IMR-90 (cell line): ENCODE data around the gene MICAL3. TPM values are rescaled to one million over a fixed set of nuclear protein-coding genes. Genes with fewer than 3 reads are reported as not detected.

Experiments used
- ATAC-seq: fragments of 200-7000 bp; cut with Tn5 transposase; 2 replicates; pipeline ENCODE4 v1.9.1; 2020; ENCODE audit warnings: low read depth, mild to moderate bottlenecking, moderate library complexity
- BruUV-seq: library from RNA; stranded (reverse); fragments of 400-500 nt; replicated peaks from 2 replicates; lab custom pipeline; 2021; lab: Mats Ljungman, UMichigan
- CTCF ChIA-PET: fragments of 300-600 bp; formaldehyde crosslinking; extraction: SDS; loops from one replicate; lab custom pipeline; 2021; ENCODE audit warnings: antibody characterized with exemption; lab: Yijun Ruan, JAX
- POLR2A ChIA-PET: fragments of 300-600 bp; sonication (Branson Sonifier 250); formaldehyde crosslinking; loops from one replicate; lab custom pipeline; 2022; ENCODE audit warnings: antibody characterized with exemption; ENCODE audit not compliant: unreplicated experiment; lab: Charles Lee
- DNase-seq: peaks from one replicate; pipeline ENCODE4 v3.0.0; 2013
- H2AFZ ChIP-seq: replicated peaks from 2 replicates; pipeline ENCODE3; 2013; ENCODE audit warnings: low read length, mild to moderate bottlenecking; ENCODE audit not compliant: poor library complexity
- H2AK5ac ChIP-seq: 2 replicates; pipeline ENCODE4 v1.6.1; 2013; ENCODE audit warnings: low read depth, low read length, inconsistent platforms
- H2AK9ac ChIP-seq: replicated peaks from 2 replicates; pipeline ENCODE3; 2013; ENCODE audit warnings: mild to moderate bottlenecking, low read depth, low read length, moderate library complexity; ENCODE audit not compliant: poor library complexity
- H2BK120ac ChIP-seq: 2 replicates; pipeline ENCODE4 v1.6.1; 2013; ENCODE audit warnings: low read depth, low read length, inconsistent platforms
- H2BK15ac ChIP-seq: 3 replicates; pipeline ENCODE4 v1.6.1; 2013; ENCODE audit warnings: low read depth, low read length, inconsistent platforms
- H2BK20ac ChIP-seq: 2 replicates; pipeline ENCODE4 v1.6.1; 2013; ENCODE audit warnings: low read depth, mild to moderate bottlenecking, inconsistent platforms, low read length, moderate library complexity
- H2BK5ac ChIP-seq: 2 replicates; pipeline ENCODE4 v1.6.1; 2013; ENCODE audit warnings: mild to moderate bottlenecking, low read depth, low read length, inconsistent platforms; ENCODE audit not compliant: poor library complexity, severe bottlenecking
- H3K14ac ChIP-seq: replicated peaks from 2 replicates; pipeline ENCODE4 v1.6.1; 2013; ENCODE audit warnings: low read depth, low read length, inconsistent platforms
- H3K18ac ChIP-seq: 2 replicates; pipeline ENCODE4 v1.6.1; 2013; ENCODE audit warnings: low read depth, low read length, control low read depth
- H3K23ac ChIP-seq: 2 replicates; pipeline ENCODE4 v1.6.1; 2013; ENCODE audit warnings: low read depth, low read length, inconsistent platforms
- H3K27ac ChIP-seq: 2 replicates; pipeline ENCODE4 v1.5.1; 2013; ENCODE audit warnings: mild to moderate bottlenecking, control low read depth, low read length; ENCODE audit not compliant: insufficient read depth
- H3K27me3 ChIP-seq: 2 replicates; pipeline ENCODE4 v1.6.1; 2013; ENCODE audit warnings: low read length; ENCODE audit not compliant: control insufficient read depth, insufficient read depth
- H3K36me3 ChIP-seq: 2 replicates; pipeline ENCODE4 v1.6.1; 2013; ENCODE audit warnings: low read length, mixed read lengths; ENCODE audit not compliant: control insufficient read depth, insufficient read depth
- H3K4ac ChIP-seq: 2 replicates; pipeline ENCODE4 v1.6.1; 2013; ENCODE audit warnings: low read depth, low read length, inconsistent platforms
- H3K4me1 ChIP-seq: 2 replicates; pipeline ENCODE4 v1.6.1; 2013; ENCODE audit warnings: low read length, mixed read lengths; ENCODE audit not compliant: control insufficient read depth, insufficient read depth
- H3K4me2 ChIP-seq: 2 replicates; pipeline ENCODE4 v1.6.1; 2013; ENCODE audit warnings: low read depth, mild to moderate bottlenecking, control low read depth, low read length, moderate library complexity
- H3K4me3 ChIP-seq: 2 replicates; pipeline ENCODE4 v1.5.1; 2013; ENCODE audit warnings: low read depth, mild to moderate bottlenecking, control low read depth, low read length, moderate library complexity; ENCODE audit not compliant: insufficient read depth
- H3K56ac ChIP-seq: 2 replicates; pipeline ENCODE4 v1.6.1; 2013; ENCODE audit warnings: low read length, inconsistent platforms; ENCODE audit not compliant: insufficient read depth; ENCODE audit errors: extremely low read depth
- H3K79me1 ChIP-seq, 2 experiments: 2 replicates each; pipeline ENCODE4 v1.6.1; 2013; ENCODE audit warnings: low read length in 2 of 2, inconsistent platforms in 1 of 2, low read depth in 1 of 2
- H3K9ac ChIP-seq: 2 replicates; pipeline ENCODE4 v1.6.1; 2013; ENCODE audit warnings: low read depth, low read length, control low read depth
- H3K9me1 ChIP-seq: 2 replicates; pipeline ENCODE4 v1.6.1; 2013; ENCODE audit warnings: low read length, inconsistent platforms; ENCODE audit not compliant: insufficient read depth
- H3K9me3 ChIP-seq: 2 replicates; pipeline ENCODE4 v1.6.1; 2013; ENCODE audit warnings: low read length; ENCODE audit not compliant: control insufficient read depth, insufficient read depth
- H4K20me1 ChIP-seq: 2 replicates; pipeline ENCODE4 v1.6.1; 2013; ENCODE audit warnings: low read length, inconsistent platforms; ENCODE audit not compliant: insufficient read depth
- H4K5ac ChIP-seq: 2 replicates; pipeline ENCODE4 v1.6.1; 2013; ENCODE audit warnings: mild to moderate bottlenecking, low read depth, low read length, control low read depth
- H4K8ac ChIP-seq, 2 experiments: 2 replicates each; pipeline ENCODE4 v1.6.1; 2013; ENCODE audit warnings: low read depth in 2 of 2, low read length in 2 of 2, control low read depth in 1 of 2, inconsistent platforms in 1 of 2
- H4K91ac ChIP-seq: 2 replicates; pipeline ENCODE4 v1.6.1; 2013; ENCODE audit warnings: low read depth, low read length, inconsistent platforms; ENCODE audit not compliant: insufficient read depth
- BHLHE40 ChIP-seq: fragments of 150-350 bp; IDR thresholded peaks from 2 replicates; pipeline ENCODE4 v1.6.1; 2016; ENCODE audit warnings: mild to moderate bottlenecking, low read depth, low read length
- CEBPB ChIP-seq: IDR thresholded peaks from 2 replicates; pipeline ENCODE4 v1.6.1; 2012; ENCODE audit warnings: low read depth, low read length, improper control_type of control experiment
- CHD1 ChIP-seq: IDR thresholded peaks from 2 replicates; pipeline ENCODE4 v1.6.1; 2012; ENCODE audit warnings: low read depth, low read length, improper control_type of control experiment
- FOS ChIP-seq: fragments of 150-350 bp; IDR thresholded peaks from 2 replicates; pipeline ENCODE4 v1.6.1; 2016; ENCODE audit warnings: low read depth, low read length
- MAFK ChIP-seq: IDR thresholded peaks from 2 replicates; pipeline ENCODE4 v1.6.1; 2012; ENCODE audit warnings: low read depth, low read length, improper control_type of control experiment
- MAZ ChIP-seq: IDR thresholded peaks from 2 replicates; pipeline ENCODE4 v1.6.1; 2012; ENCODE audit warnings: low read depth, mild to moderate bottlenecking, low read length, improper control_type of control experiment, moderate library complexity, borderline replicate concordance
- MXI1 ChIP-seq: IDR thresholded peaks from 2 replicates; pipeline ENCODE4 v1.6.1; 2012; ENCODE audit warnings: low read depth, mild to moderate bottlenecking, low read length, moderate library complexity, borderline replicate concordance
- NFE2L2 ChIP-seq: fragments of 150-350 bp; IDR thresholded peaks from 2 replicates; pipeline ENCODE4 v1.6.1; 2016; ENCODE audit warnings: low read depth, mild to moderate bottlenecking, low read length
- POLR2A ChIP-seq: IDR thresholded peaks from 2 replicates; pipeline ENCODE4 v1.6.1; 2012; ENCODE audit warnings: mild to moderate bottlenecking, low read depth, low read length
- RAD21 ChIP-seq: IDR thresholded peaks from 2 replicates; pipeline ENCODE4 v1.6.1; 2012; ENCODE audit warnings: low read length, improper control_type of control experiment
- RCOR1 ChIP-seq: IDR thresholded peaks from 2 replicates; pipeline ENCODE4 v1.6.1; 2012; ENCODE audit warnings: mild to moderate bottlenecking, low read length, improper control_type of control experiment; ENCODE audit not compliant: insufficient replicate concordance
- RFX5 ChIP-seq: IDR thresholded peaks from 2 replicates; pipeline ENCODE4 v1.8.0; 2012; ENCODE audit warnings: low read depth, mild to moderate bottlenecking, low read length, moderate library complexity
- SMC3 ChIP-seq: fragments of 150-350 bp; IDR thresholded peaks from 2 replicates; pipeline ENCODE4 v1.6.1; 2016; ENCODE audit warnings: low read depth, mild to moderate bottlenecking, antibody characterized with exemption, low read length, moderate library complexity
- WGBS, 2 experiments: methylation state at CpG; one replicate each; pipeline versions ENCODE4 v1.1.5 to v1.1.7; 2013; ENCODE audit warnings: missing lambda C conversion rate in 2 of 2; ENCODE audit not compliant: insufficient read length in 1 of 2; ENCODE audit errors: extremely low coverage in 2 of 2; 5-methylcytosine and 5-hydroxymethylcytosine counted together
- dilution Hi-C: fragments of 300-500 bp; cut with HindIII; formaldehyde crosslinking; loops from one replicate; pipeline ENCODE4 v1.14.3; 2018; ENCODE audit warnings: low sequenced_read_pairs; ENCODE audit not compliant: unreplicated experiment
- in situ Hi-C: fragments of 300-500 bp; cut with MboI; formaldehyde crosslinking; loops from 3 replicates; pipeline ENCODE4 v1.14.3; 2019; ENCODE audit warnings: low sequenced_read_pairs, inconsistent platforms, mixed read lengths
- intact Hi-C: fragments of 100-400 bp; cut with micrococcal nuclease; formaldehyde crosslinking; loops from 2 replicates; pipeline ENCODE4 v1.10.0; 2022
- polyA plus RNA-seq, 3 experiments: library from polyadenylated mRNA; depleted of rRNA; stranded (reverse); fragments of >200 nt; gene quantifications; 2 replicates each; pipeline ENCODE4 v1.2.3, GENCODE V29; 2012; ENCODE audit warnings: low replicate concordance in 1 of 3
- total RNA-seq: library from RNA; depleted of rRNA; stranded (reverse); fragments of >200 nt; gene quantifications from 2 replicates; pipeline ENCODE4 v1.2.3, GENCODE V29; 2012
- TF ChIP-seq, protein P1 (sequence below): conservative IDR thresholded peaks from 2 replicates; pipeline ENCODE4 v1.5.1; 2012; ENCODE audit warnings: mild to moderate bottlenecking, low read depth, low read length, improper control_type of control experiment
- TF ChIP-seq, protein P2 (sequence below): fragments of 150-350 bp; IDR thresholded peaks from 2 replicates; pipeline ENCODE4 v1.6.1; 2017; ENCODE audit warnings: mild to moderate bottlenecking, antibody characterized with exemption, low read length, low read depth
- TF ChIP-seq, protein P3 (sequence below): fragments of 150-350 bp; IDR thresholded peaks from 2 replicates; pipeline ENCODE4 v1.6.1; 2016; ENCODE audit warnings: low read depth, mild to moderate bottlenecking, low read length, moderate library complexity, borderline replicate concordance

The MICAL3 gene
- total and polyA plus RNA-seq, 2 of the 4 experiments (the other 2 are of a cell fraction), result 17.6 to 26.8 TPM

DNA sequence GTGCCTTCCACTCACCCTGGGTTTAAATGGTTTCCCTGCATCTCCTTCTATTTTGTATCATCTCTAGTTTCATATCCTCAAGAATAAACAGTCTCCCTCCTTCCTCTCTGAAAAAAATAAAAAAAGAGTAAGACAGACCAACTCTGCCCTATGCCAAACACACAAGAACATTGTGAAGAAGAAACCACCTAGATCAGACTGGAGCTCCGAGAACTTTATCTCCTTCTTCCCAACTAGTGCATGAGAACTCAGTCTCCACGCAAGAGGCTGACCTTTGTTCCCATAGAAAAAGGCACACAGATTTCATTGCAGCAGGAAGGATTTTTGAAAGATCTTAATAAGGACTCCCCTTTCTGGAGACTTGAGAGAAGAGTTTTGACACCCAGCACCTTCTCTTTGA is 44.7 kb upstream of the MICAL3 start:
- no peak overlapping the region for H2BK15ac ChIP-seq
- H4K91ac ChIP-seq, result peak overlapping the region; percentile 18; the same call in 1 of the 2 replicates
- ChIA-PET POLR2A (no interaction called here), CTCF (interaction anchor here (1.7 kb wide), 1 partner anchor 159 kb away, joined by 4 read pairs; no protein-coding TSS in a partner anchor)
- no TSS peak for BruUV-seq
- H3K56ac ChIP-seq, result no peak overlapping the region
- peak overlapping the region; percentile 60 for H2BK20ac ChIP-seq
- H2BK5ac ChIP-seq, result no peak overlapping the region
- H3K18ac ChIP-seq, result no peak overlapping the region
- H2AK9ac ChIP-seq, result no peak overlapping the region
- H3K9me1 ChIP-seq, result peaks cover 6% of the 10 kb centered on the region; the same call in 1 of the 2 replicates
- intact Hi-C loops (no loop called here), dilution Hi-C loops (no loop called here), in situ Hi-C loops (loop anchor here (5.0 to 25.0 kb wide), 3 partner anchors 77 to 507 kb away; partner anchors contain the start of gene SLC25A18)
- peak overlapping the region in 1 of 2 experiments; percentile 94; a peak in 2 of 4 replicates for H4K8ac ChIP-seq
- H2AK5ac ChIP-seq, result no peak overlapping the region
- no peaks in the 10 kb centered on the region for H3K36me3 ChIP-seq
- TF ChIP-seq CEBPB (no peak), POLR2A (no peak), CHD1 (no peak), RFX5 (no peak), MAZ (no peak), SMC3 (no peak), MAFK (no peak), RCOR1 (no peak), RAD21 (no peak), NFE2L2 (no peak), BHLHE40 (no peak), MXI1 (no peak), FOS (no peak)
- TF ChIP-seq, protein P1, sequence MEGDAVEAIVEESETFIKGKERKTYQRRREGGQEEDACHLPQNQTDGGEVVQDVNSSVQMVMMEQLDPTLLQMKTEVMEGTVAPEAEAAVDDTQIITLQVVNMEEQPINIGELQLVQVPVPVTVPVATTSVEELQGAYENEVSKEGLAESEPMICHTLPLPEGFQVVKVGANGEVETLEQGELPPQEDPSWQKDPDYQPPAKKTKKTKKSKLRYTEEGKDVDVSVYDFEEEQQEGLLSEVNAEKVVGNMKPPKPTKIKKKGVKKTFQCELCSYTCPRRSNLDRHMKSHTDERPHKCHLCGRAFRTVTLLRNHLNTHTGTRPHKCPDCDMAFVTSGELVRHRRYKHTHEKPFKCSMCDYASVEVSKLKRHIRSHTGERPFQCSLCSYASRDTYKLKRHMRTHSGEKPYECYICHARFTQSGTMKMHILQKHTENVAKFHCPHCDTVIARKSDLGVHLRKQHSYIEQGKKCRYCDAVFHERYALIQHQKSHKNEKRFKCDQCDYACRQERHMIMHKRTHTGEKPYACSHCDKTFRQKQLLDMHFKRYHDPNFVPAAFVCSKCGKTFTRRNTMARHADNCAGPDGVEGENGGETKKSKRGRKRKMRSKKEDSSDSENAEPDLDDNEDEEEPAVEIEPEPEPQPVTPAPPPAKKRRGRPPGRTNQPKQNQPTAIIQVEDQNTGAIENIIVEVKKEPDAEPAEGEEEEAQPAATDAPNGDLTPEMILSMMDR, result no peak
- TF ChIP-seq, protein P2, sequence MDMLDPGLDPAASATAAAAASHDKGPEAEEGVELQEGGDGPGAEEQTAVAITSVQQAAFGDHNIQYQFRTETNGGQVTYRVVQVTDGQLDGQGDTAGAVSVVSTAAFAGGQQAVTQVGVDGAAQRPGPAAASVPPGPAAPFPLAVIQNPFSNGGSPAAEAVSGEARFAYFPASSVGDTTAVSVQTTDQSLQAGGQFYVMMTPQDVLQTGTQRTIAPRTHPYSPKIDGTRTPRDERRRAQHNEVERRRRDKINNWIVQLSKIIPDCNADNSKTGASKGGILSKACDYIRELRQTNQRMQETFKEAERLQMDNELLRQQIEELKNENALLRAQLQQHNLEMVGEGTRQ, result no peak
- TF ChIP-seq, protein P3, sequence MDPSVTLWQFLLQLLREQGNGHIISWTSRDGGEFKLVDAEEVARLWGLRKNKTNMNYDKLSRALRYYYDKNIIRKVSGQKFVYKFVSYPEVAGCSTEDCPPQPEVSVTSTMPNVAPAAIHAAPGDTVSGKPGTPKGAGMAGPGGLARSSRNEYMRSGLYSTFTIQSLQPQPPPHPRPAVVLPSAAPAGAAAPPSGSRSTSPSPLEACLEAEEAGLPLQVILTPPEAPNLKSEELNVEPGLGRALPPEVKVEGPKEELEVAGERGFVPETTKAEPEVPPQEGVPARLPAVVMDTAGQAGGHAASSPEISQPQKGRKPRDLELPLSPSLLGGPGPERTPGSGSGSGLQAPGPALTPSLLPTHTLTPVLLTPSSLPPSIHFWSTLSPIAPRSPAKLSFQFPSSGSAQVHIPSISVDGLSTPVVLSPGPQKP, result no peak
- H2AFZ ChIP-seq, result no peak overlapping the region
- WGBS, 2 experiments, result no CpG with 5 or more reads among the region's 2 CpGs
- H3K4ac ChIP-seq, result no peak overlapping the region; the same call in 1 of the 2 replicates
- H3K27me3 ChIP-seq, result no peaks in the 10 kb centered on the region
- H3K23ac ChIP-seq, result no peak overlapping the region
- H3K4me1 ChIP-seq, result peaks cover 4% of the 10 kb centered on the region
- no peak for DNase-seq
- H3K9me3 ChIP-seq, result no peaks in the 10 kb centered on the region
- H2BK120ac ChIP-seq, result 0 out of 2 replicates have a peak overlapping the region, but pooled peaks have one; percentile 27
- H3K4me3 ChIP-seq, result no peak overlapping the region
- H3K14ac ChIP-seq, result no peak overlapping the region
- H3K27ac ChIP-seq, result no peak overlapping the region
- H3K9ac ChIP-seq, result no peak overlapping the region
- no peaks in the 10 kb centered on the region for H4K20me1 ChIP-seq
- no peaks in the 10 kb centered on the region for H3K79me1 ChIP-seq
- H4K5ac ChIP-seq, result no peak overlapping the region
- no peak overlapping the region for H3K4me2 ChIP-seq
- ATAC-seq, result no peak
